CD4-positive, alpha-beta T cell treated with Interleukin-15 for 1 hour (primary cell): Measurements from ENCODE around the gene POMP.
"Not testable (repeated sequence)": the region's sequence is repeated elsewhere in the genome, so short reads cannot be mapped to it uniquely, and the experiment has no call there.

Experiments used
- DNase-seq: peaks from one replicate; pipeline ENCODE4 v3.0.0-alpha.2; 2020

Gene POMP

DNA sequence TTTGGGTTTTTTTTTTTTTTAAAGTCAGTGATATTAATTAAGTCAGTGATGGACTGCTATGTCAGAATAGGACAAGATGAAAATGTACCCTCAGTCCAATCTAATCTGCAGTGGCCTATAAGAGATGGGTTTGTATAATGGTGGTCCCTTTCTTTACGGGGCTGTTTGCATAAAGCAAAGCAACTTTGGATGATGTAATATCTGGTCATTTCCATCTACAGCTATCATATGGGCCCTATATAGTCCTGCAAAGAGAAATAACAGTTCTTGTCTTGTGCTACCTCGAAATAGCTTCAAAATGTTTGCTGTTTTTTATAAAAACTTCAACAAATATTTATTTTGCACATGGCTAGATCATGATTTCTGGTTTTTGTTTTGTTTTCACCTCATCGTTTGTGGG, 20.2 kb upstream of the POMP start:
- no peak for DNase-seq

DNA sequence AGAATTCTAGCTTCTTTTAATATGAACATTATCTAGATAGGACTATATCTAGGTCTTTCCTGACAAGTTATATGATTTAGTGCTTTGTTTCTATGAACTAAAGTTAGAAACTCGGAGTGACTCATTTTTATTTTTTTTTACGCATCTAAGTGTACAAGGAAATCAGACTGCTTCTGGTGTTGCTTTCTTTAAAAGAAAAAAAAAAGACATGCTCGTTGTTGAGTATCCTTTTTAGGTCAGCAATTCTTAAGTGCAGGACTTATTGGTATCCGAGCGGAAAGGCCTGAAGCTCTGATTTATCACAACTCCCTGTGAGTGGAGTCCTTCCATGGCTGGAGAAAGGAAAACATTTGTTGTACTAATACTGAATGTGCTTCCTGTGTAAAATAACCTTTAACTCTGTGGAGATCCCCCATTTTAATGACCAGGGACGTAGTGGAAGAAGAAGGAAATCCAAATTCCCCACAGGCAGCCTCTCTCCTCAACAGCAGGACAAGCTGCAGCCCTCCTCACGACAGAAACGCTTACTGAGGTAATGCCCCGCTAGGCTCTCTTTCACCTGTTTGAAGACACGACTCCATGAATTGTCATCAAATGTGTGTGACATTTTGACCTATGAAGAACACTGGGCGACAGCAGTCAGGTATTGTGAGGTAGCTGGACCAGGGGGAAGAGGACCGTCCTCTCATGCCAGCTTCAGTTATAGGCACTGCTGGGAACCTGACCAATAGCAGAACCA, 17.9 kb upstream of the POMP start:
- DNase-seq: no peak

DNA sequence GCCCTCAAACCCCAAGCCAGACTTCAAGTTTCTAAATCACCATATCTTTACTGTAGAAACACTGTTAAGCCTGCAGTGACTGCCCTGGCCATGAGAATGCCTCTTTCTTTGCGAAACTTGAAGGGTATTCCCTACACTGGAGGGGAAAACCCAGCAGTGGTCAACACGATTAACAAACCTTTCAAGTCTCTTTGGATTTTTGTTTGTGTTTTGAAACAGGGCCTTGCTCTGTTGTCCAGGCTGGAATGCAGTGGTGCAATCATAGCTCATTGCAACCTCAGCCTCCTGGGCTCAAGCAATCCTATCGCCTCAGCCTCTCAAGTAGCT, 17.4 kb upstream of the POMP start:
- DNase-seq: no peak

DNA sequence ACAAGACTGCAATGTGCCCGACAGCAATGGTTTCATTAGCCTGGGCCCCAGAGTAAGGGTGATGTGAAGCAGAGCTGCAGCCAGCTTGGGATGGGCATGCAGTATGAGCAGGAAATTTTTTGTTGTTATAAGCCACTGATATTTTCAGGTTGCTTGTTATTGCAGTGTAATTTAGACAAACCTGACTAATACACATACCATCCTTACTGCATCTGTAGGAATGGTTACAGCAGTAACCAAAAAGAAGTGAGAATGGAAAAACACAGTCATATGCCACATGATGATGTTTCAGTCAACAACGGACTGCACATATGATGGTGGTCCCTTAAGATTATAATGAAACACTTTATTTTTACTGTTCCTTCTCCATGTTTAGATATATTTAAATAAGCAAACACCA, 8.6 kb upstream of the POMP start:
- DNase-seq: no peak

DNA sequence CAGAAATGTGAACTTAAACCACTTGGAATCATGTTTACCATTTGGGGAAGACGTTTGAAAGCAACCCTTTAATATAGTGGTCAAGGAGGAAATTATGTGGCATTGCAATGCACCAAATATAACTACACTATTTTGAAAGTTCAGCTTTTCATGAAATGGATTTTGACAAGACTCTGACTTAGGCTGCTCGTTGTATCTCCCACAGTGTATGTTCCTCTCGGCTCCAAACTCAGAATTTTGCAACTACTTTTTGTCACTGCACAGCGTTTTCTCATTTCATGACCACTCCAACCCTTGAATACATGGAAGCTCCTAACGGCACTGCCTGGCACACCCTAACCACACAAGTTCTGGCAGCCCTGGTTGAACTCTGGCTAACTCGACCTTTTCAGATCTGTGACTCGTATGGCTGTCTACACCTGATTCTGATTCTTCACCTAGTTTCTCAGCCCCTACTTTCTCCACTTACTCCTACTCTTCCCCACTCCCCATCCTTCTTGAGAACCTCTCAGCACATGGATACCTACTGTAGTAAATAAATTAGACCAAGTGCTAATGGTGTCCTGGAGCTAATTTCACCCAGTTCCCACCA, 7.0 kb upstream of the POMP start:
- DNase-seq: no peak

DNA sequence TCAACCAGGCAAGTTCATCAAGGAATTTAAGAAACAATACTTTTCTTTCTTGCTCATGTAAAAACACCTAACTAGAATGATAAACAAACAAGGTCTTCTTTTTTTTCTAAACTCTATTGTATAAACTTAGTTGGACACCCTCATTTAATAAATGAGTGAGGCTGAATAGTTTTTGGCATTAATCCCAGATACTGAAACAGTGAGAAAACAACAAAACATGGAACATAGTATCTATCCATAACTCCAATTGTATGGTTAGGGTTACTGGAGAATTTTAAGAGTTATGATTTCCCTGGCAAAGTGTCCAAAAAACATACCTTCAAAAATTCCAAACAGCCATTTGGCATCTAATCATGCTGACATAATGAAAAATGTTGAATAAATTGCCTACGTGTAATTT, 5.8 kb upstream of the POMP start:
- DNase-seq: no peak

DNA sequence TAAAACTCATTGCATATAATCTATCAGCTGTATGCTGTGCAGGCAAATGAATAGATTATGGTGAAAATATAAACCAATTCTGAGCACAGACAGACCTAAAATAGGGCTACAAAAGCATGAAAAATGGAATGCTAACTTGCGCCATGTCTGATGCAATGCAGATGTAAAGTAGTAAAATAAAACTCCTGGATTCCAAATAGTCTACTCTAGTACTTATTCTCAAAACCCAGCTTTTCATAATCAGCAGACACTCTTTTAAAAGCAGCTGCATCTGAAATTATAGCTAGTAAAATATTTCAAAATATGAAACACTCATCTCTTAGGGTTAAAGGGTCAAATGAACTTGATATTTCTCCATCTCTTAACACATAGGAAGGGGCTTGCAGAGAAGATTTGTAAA, 4.7 kb upstream of the POMP start:
- DNase-seq: no peak

DNA sequence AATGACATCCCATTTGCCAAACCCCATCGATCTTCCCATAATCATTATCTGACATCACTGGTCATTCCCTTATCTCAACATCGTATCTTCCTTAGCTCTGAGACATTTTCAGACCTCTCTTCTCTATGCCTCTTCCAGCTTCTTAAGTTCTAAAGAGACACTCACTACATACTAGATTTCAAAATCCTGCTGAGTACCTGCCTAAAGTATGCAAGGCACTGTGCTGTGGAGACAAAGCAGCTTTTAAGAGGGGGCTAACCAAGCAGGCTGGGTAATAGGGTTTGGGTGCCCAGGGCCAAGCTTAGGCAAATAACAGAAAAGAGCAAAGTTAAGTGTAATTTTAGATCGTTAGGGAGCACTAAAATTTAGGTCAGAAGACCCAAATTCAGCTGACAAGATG, 3.4 kb upstream of the POMP start:
- DNase-seq: no peak

DNA sequence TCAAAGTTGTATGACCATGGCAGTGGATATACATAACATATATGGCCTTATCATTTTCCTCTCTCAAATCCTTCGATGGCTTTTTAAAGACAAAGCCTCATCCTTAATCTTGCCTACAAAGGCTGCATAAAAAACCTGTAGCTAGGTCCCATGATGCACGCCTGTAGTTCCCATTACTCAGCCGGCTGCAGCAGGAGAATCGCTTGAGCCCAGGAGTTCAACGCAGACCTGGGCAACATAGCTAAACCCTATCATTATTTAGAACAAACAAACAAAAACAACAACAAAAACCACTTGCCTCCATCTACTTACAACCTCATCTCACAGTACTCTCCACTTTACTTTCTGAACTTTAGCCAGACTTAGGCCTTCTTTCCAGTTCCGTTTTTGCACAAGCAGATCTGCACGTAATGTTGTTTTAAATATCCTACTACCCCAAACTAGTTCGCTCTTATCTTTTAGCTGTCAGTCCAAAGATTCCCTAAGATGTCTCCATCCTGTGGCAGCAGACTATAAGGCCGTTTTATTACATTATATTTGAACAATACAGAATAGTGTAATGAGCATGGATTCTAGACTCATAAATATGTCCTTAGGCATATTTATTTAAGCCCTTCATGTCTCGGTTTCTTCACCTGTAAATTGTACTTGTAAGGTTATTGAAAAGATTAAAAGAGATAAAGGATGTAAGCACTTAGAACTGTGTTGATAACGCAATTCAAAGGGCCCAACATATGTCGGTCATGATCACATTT, 969 bp upstream of the POMP start:
- no peak for DNase-seq

DNA sequence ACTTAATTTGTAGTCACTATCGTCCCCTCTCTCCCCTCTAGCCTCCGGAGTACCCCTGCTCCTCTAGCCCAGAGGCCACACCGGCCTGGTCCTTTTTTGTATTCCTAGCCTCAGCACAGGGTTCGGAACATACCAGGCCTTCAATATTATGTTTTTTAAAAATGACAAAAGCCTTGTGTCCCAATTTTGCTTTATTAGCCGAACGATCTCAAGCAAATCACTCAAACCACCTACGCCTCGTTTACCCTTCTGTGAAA, 463 bp upstream of the POMP start:
- no peak for DNase-seq

DNA sequence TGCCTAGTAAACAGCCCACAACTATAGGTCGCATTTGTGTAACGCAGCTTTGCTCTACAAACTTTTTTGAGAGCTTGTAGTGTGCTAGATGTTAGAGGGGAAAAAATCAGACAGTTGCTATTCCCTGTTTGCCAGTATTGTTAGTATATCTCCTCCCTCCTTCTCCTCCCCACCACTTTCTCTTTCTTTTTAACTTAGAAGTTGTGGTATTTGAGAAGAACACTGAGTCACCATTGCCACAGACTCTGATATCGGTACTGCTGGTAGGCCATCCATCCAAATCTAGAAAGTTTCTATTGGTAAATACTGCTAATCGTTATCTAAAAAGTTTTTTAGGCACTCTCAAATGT, 666 bp downstream of the POMP start:
- DNase-seq: no peak

DNA sequence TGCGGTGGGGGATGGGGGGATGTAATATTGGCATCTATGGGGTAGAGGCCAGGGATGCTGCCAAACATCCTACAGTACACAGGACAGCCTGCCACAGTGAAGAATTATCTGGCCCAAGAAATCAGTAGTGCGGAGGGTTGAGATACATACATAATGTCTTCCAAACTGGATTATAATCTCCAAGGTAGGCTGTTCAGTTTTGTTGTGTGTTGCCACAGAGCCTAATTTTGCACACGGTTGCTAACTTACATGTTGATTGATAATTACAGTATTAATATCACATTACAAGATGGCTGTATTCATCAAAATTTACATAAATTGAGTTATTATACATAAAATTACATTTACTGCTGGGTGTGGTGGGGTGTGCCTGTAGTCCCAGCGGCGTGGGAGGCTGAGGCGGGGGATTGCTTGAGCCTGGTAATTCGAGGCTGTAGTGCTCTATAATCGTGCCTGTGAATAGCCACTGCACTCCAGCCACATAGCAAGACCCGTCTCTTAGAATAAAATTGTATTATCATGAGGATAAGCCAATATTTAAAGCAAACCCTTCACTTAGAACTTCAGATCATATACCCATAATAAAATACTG, 8.1 kb downstream of the POMP start:
- no peak for DNase-seq

DNA sequence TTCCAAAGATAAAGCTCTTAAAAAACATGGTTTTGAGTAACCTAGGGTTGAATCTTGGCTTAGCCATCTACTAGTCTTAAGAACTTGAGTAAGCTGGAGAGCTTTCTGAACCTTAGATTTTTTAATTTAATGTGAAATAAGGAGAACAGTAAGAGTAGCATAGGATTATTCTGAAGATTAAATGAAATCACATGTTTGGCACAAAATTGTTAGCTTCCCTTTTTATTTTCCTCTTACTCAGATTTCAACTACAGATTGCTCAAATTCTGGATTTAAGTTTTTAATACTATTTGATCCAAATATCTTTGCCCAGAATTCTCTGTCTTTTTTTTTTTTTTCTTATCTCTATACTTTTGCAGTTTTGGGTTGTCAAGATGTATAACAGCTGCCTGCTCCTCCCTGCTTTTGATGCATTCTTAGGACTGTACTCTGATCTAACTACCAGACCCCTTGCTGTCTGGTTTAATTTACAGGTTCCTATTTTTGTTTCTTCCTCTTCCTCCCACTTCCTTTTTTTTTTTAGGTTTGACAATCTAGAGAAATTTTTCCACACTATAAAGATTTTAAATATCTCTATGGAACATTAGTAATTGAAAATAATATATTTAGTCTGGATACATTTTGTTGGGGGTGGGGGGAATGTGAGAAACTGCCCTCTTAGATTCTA, 12.3 kb downstream of the POMP start:
- DNase-seq: no peak

DNA sequence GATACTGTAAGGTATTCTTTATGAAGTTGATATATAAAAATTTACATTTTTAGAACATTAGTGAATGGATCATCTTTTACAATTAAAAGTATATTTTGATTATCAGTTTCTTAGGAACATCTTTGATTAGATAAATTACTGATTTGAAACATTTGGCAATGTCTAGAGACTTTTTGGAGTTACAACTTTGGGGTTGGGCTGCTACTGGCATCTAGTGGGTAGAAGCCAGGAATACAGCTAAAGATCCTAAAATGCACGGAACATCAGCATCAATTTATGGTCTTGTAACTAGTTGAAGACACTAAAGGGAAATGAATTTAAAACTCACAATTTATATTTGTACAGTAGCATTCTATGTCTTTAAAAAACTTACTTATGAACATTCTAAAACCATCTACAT, 19.9 kb downstream of the POMP start:
- DNase-seq: no peak

DNA sequence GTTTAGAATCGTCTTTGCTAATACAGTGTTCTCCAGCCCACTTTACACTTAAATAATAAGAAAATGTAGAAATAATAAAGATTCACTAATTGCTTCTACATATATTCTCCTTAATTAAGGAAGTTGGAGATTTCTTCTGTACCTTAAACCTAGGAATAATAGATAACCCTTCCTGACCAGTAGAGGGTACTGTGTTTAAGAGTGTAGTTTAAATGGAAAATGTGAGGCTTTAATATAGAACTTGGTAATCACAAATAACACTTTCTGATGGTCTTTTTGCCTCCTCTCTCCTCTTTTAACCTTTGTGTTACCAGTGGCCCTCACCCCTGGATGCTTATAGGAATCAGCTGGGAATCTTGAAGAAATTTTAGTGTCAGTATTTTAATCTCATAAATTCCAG, 20.7 kb downstream of the POMP start:
- DNase-seq: no peak

DNA sequence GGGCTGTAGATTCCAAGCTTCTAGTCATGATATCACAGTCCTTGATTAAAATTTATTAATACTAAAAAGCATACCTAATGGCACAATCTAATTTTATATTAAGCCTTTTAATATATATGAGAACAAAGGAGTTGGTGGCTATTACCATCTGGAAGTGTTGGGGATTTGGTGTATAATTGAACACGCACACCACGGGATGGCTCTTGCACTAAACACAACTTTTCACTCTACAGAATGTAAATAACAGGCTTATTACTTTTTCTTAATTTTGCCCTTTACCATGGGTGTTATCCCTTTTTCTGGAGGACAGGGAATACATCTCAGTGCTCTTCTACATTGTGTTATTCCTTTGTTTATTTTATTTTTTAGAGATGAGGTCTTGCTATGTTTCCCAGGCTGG, 21.6 kb downstream of the POMP start:
- no peak for DNase-seq

DNA sequence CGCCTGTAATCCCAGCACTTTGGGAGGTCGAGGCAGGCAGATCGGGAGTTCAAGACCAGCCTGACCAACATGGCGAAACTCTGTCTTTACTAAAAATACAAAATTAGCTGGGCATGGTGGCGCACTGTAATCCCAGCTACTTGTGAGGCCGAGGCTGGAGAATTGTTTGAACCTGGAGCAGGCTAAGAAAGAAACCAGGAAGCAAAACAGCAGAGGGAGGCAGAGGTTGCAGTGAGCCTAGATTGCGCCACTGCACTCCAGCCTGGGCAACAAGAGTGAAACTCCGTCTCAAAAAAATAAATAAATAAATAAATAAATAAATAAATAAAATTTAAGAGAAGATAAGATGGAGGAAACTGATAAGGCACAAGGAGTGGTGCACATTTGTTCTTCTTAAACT, 24.2 kb downstream of the POMP start:
- not testable (repeated sequence) for DNase-seq

DNA sequence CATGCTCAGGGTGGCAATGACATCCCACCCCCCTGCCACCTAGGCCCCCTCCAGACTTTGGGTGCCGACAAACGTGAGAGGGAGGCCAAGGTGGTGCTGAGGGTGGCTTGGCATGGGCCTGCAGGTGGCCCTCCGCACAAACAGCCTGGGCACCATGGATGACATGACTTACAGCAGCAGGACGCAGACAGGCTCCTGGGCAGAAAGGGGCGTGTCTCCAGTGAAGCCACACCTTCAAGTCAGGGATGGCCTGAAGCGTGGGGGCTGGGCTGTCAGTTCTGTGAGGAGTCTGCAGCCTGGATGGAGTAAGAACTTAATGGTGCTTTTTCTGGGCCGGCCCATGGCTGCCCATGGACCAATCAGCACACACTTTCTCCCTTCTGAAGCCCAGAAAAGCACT, 25.3 kb downstream of the POMP start:
- no peak for DNase-seq

DNA sequence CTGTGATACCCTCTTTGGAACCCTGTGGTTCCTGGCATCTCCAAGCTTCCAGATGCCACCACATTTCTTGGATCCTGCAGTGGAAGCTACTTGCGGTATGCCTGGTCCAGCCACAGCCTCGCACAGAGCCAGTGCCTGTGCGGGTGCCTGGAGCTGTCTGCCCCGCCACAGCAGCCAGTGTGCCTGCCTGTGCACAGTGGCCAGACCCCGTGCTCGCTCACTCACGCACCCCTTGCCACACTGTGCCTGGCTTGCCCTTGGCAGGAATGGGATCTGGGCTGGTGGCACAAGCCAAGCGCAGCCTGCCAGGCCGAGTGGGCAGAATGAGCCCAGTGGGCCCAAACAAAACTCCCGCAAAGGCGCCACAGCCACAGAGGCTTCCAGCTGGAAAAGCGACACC, 26.2 kb downstream of the POMP start:
- no peak for DNase-seq

DNA sequence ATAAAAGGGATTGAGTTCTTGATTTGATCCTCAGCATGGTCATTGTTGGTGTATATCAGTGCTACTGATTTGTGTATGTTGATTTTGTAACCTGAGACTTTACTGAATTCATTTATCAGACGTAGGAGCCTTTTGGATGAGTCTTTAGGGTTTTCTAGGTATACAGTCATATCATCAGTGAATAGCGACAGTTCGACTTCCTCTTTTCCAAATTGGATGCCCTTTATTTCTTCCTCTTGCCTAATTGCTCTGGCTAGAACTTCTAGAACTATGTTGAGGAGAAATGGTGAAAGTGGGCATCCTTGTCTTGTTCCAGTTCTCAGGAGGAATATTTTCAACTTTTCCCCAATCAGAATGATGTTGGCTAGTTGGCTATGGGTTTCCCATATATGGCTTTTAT, 27.0 kb downstream of the POMP start:
- no peak for DNase-seq

DNA sequence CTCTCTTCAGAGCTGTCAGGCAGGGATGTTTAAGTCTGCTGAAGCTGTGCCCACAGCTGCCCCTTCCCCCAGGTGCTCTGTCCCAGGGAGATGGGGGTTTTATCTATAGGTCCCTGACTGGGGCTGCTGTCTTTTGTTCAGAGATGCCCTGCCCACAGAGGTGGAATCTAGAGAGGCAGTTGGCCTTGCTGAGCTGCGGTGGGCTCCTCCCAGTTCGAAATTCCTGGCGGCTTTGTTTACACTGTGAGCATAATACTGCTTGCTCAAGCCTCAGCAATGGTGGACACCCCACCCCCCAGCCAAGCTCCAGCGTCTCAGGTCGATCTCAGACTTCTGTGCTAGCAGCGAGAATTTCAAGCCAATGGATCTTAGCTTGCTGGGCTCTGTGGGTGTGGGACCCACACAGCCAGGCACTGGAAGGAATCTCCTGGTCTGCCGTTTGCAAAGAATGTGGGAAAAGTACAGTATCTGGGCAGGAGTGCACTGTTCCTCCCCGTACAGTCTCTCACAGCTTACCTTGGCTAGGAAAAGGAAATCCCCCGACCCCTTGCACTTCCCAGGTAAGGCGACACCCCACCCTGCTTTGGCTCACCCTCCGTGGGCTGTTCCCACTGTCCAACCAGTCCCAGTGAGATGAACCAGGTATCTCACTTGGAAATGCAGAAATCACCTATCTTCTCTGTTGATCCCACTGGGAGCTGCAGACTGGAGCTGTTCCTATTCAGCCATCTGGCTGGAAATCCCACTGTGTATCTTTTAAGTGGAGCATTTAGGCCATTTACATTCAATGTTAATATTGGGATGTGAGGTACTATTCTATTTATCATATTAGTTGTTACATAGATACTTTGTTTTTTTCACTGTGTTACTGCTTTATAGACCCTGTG, 34.9 kb downstream of the POMP start:
- not testable (repeated sequence) for DNase-seq

DNA sequence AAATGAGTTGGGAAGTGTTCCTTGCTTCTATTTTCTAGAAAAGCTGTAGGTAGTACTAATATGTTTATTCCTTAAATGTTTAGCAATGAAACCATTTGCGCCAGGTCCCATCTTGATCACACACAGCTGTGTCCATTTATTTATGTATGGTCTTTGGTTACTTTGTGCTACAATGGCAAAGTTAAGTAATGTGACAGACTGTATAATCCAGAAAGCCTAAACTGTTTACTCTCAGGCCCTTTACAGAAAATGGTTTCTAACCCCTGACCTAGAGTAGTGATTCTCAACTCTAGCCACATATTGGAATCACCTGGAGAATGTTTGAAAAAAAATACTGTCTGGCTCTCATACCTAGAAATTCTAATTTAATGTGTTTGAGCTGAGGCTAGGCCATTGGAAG, 38.5 kb downstream of the POMP start:
- DNase-seq: no peak

DNA sequence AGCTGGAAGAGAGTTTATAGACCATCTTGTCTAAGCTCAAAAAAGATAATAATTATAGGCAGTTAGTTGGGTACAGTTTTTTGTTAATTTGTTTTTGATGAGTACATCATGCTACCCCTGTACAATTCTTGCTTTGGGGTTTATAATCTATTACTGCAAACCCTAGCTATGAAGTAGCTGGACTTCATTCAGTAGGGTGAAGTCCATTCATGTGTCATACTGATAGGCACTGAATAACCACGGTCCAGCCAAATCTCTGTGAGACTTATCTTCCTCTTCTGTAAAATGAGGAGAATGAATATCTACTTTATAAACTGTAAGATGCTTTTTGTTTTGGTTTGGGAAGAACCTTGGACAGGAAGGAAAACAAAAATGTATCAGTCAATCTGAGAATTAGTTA, 40.3 kb downstream of the POMP start:
- no peak for DNase-seq
